IMR-90 (cell line): ENCODE results near the gene NEK9. TPM values are rescaled to one million over a fixed set of nuclear protein-coding genes. Genes with fewer than 3 reads are reported as not detected.

Experiments used
- ATAC-seq: fragments of 200-7000 bp; cut with Tn5 transposase; 2 replicates; pipeline ENCODE4 v1.9.1; 2020; ENCODE audit warnings: low read depth, mild to moderate bottlenecking, moderate library complexity
- BruUV-seq: library from RNA; stranded (reverse); fragments of 400-500 nt; replicated peaks from 2 replicates; lab custom pipeline; 2021; lab: Mats Ljungman, UMichigan
- CTCF ChIA-PET: fragments of 300-600 bp; formaldehyde crosslinking; extraction: SDS; loops from one replicate; lab custom pipeline; 2021; ENCODE audit warnings: antibody characterized with exemption; lab: Yijun Ruan, JAX
- POLR2A ChIA-PET: fragments of 300-600 bp; sonication (Branson Sonifier 250); formaldehyde crosslinking; loops from one replicate; lab custom pipeline; 2022; ENCODE audit warnings: antibody characterized with exemption; ENCODE audit not compliant: unreplicated experiment; lab: Charles Lee
- DNase-seq: peaks from one replicate; pipeline ENCODE4 v3.0.0; 2013
- H2AFZ ChIP-seq: replicated peaks from 2 replicates; pipeline ENCODE3; 2013; ENCODE audit warnings: low read length, mild to moderate bottlenecking; ENCODE audit not compliant: poor library complexity
- H2AK5ac ChIP-seq: 2 replicates; pipeline ENCODE4 v1.6.1; 2013; ENCODE audit warnings: low read depth, low read length, inconsistent platforms
- H2AK9ac ChIP-seq: replicated peaks from 2 replicates; pipeline ENCODE3; 2013; ENCODE audit warnings: mild to moderate bottlenecking, low read depth, low read length, moderate library complexity; ENCODE audit not compliant: poor library complexity
- H2BK120ac ChIP-seq: 2 replicates; pipeline ENCODE4 v1.6.1; 2013; ENCODE audit warnings: low read depth, low read length, inconsistent platforms
- H2BK15ac ChIP-seq: 3 replicates; pipeline ENCODE4 v1.6.1; 2013; ENCODE audit warnings: low read depth, low read length, inconsistent platforms
- H2BK20ac ChIP-seq: 2 replicates; pipeline ENCODE4 v1.6.1; 2013; ENCODE audit warnings: low read depth, mild to moderate bottlenecking, inconsistent platforms, low read length, moderate library complexity
- H2BK5ac ChIP-seq: 2 replicates; pipeline ENCODE4 v1.6.1; 2013; ENCODE audit warnings: mild to moderate bottlenecking, low read depth, low read length, inconsistent platforms; ENCODE audit not compliant: poor library complexity, severe bottlenecking
- H3K14ac ChIP-seq: replicated peaks from 2 replicates; pipeline ENCODE4 v1.6.1; 2013; ENCODE audit warnings: low read depth, low read length, inconsistent platforms
- H3K18ac ChIP-seq: 2 replicates; pipeline ENCODE4 v1.6.1; 2013; ENCODE audit warnings: low read depth, low read length, control low read depth
- H3K23ac ChIP-seq: 2 replicates; pipeline ENCODE4 v1.6.1; 2013; ENCODE audit warnings: low read depth, low read length, inconsistent platforms
- H3K27ac ChIP-seq: 2 replicates; pipeline ENCODE4 v1.5.1; 2013; ENCODE audit warnings: mild to moderate bottlenecking, control low read depth, low read length; ENCODE audit not compliant: insufficient read depth
- H3K27me3 ChIP-seq: 2 replicates; pipeline ENCODE4 v1.6.1; 2013; ENCODE audit warnings: low read length; ENCODE audit not compliant: control insufficient read depth, insufficient read depth
- H3K36me3 ChIP-seq: 2 replicates; pipeline ENCODE4 v1.6.1; 2013; ENCODE audit warnings: low read length, mixed read lengths; ENCODE audit not compliant: control insufficient read depth, insufficient read depth
- H3K4ac ChIP-seq: 2 replicates; pipeline ENCODE4 v1.6.1; 2013; ENCODE audit warnings: low read depth, low read length, inconsistent platforms
- H3K4me1 ChIP-seq: 2 replicates; pipeline ENCODE4 v1.6.1; 2013; ENCODE audit warnings: low read length, mixed read lengths; ENCODE audit not compliant: control insufficient read depth, insufficient read depth
- H3K4me2 ChIP-seq: 2 replicates; pipeline ENCODE4 v1.6.1; 2013; ENCODE audit warnings: low read depth, mild to moderate bottlenecking, control low read depth, low read length, moderate library complexity
- H3K4me3 ChIP-seq: 2 replicates; pipeline ENCODE4 v1.5.1; 2013; ENCODE audit warnings: low read depth, mild to moderate bottlenecking, control low read depth, low read length, moderate library complexity; ENCODE audit not compliant: insufficient read depth
- H3K56ac ChIP-seq: 2 replicates; pipeline ENCODE4 v1.6.1; 2013; ENCODE audit warnings: low read length, inconsistent platforms; ENCODE audit not compliant: insufficient read depth; ENCODE audit errors: extremely low read depth
- H3K79me1 ChIP-seq, 2 experiments: 2 replicates each; pipeline ENCODE4 v1.6.1; 2013; ENCODE audit warnings: low read length in 2 of 2, inconsistent platforms in 1 of 2, low read depth in 1 of 2
- H3K9ac ChIP-seq: 2 replicates; pipeline ENCODE4 v1.6.1; 2013; ENCODE audit warnings: low read depth, low read length, control low read depth
- H3K9me1 ChIP-seq: 2 replicates; pipeline ENCODE4 v1.6.1; 2013; ENCODE audit warnings: low read length, inconsistent platforms; ENCODE audit not compliant: insufficient read depth
- H3K9me3 ChIP-seq: 2 replicates; pipeline ENCODE4 v1.6.1; 2013; ENCODE audit warnings: low read length; ENCODE audit not compliant: control insufficient read depth, insufficient read depth
- H4K20me1 ChIP-seq: 2 replicates; pipeline ENCODE4 v1.6.1; 2013; ENCODE audit warnings: low read length, inconsistent platforms; ENCODE audit not compliant: insufficient read depth
- H4K5ac ChIP-seq: 2 replicates; pipeline ENCODE4 v1.6.1; 2013; ENCODE audit warnings: mild to moderate bottlenecking, low read depth, low read length, control low read depth
- H4K8ac ChIP-seq, 2 experiments: 2 replicates each; pipeline ENCODE4 v1.6.1; 2013; ENCODE audit warnings: low read depth in 2 of 2, low read length in 2 of 2, control low read depth in 1 of 2, inconsistent platforms in 1 of 2
- H4K91ac ChIP-seq: 2 replicates; pipeline ENCODE4 v1.6.1; 2013; ENCODE audit warnings: low read depth, low read length, inconsistent platforms; ENCODE audit not compliant: insufficient read depth
- BHLHE40 ChIP-seq: fragments of 150-350 bp; IDR thresholded peaks from 2 replicates; pipeline ENCODE4 v1.6.1; 2016; ENCODE audit warnings: mild to moderate bottlenecking, low read depth, low read length
- CEBPB ChIP-seq: IDR thresholded peaks from 2 replicates; pipeline ENCODE4 v1.6.1; 2012; ENCODE audit warnings: low read depth, low read length, improper control_type of control experiment
- CHD1 ChIP-seq: IDR thresholded peaks from 2 replicates; pipeline ENCODE4 v1.6.1; 2012; ENCODE audit warnings: low read depth, low read length, improper control_type of control experiment
- ELK1 ChIP-seq: fragments of 150-350 bp; IDR thresholded peaks from 2 replicates; pipeline ENCODE4 v1.6.1; 2016; ENCODE audit warnings: low read depth, mild to moderate bottlenecking, low read length, moderate library complexity, borderline replicate concordance
- FOS ChIP-seq: fragments of 150-350 bp; IDR thresholded peaks from 2 replicates; pipeline ENCODE4 v1.6.1; 2016; ENCODE audit warnings: low read depth, low read length
- MAFK ChIP-seq: IDR thresholded peaks from 2 replicates; pipeline ENCODE4 v1.6.1; 2012; ENCODE audit warnings: low read depth, low read length, improper control_type of control experiment
- MAZ ChIP-seq: IDR thresholded peaks from 2 replicates; pipeline ENCODE4 v1.6.1; 2012; ENCODE audit warnings: low read depth, mild to moderate bottlenecking, low read length, improper control_type of control experiment, moderate library complexity, borderline replicate concordance
- MXI1 ChIP-seq: IDR thresholded peaks from 2 replicates; pipeline ENCODE4 v1.6.1; 2012; ENCODE audit warnings: low read depth, mild to moderate bottlenecking, low read length, moderate library complexity, borderline replicate concordance
- NFE2L2 ChIP-seq: fragments of 150-350 bp; IDR thresholded peaks from 2 replicates; pipeline ENCODE4 v1.6.1; 2016; ENCODE audit warnings: low read depth, mild to moderate bottlenecking, low read length
- POLR2A ChIP-seq: IDR thresholded peaks from 2 replicates; pipeline ENCODE4 v1.6.1; 2012; ENCODE audit warnings: mild to moderate bottlenecking, low read depth, low read length
- RAD21 ChIP-seq: IDR thresholded peaks from 2 replicates; pipeline ENCODE4 v1.6.1; 2012; ENCODE audit warnings: low read length, improper control_type of control experiment
- RCOR1 ChIP-seq: IDR thresholded peaks from 2 replicates; pipeline ENCODE4 v1.6.1; 2012; ENCODE audit warnings: mild to moderate bottlenecking, low read length, improper control_type of control experiment; ENCODE audit not compliant: insufficient replicate concordance
- RFX5 ChIP-seq: IDR thresholded peaks from 2 replicates; pipeline ENCODE4 v1.8.0; 2012; ENCODE audit warnings: low read depth, mild to moderate bottlenecking, low read length, moderate library complexity
- SMC3 ChIP-seq: fragments of 150-350 bp; IDR thresholded peaks from 2 replicates; pipeline ENCODE4 v1.6.1; 2016; ENCODE audit warnings: low read depth, mild to moderate bottlenecking, antibody characterized with exemption, low read length, moderate library complexity
- USF2 ChIP-seq: fragments of 150-350 bp; IDR thresholded peaks from 2 replicates; pipeline ENCODE4 v1.6.1; 2017; ENCODE audit warnings: mild to moderate bottlenecking, antibody characterized with exemption, low read length, low read depth
- WGBS, 2 experiments: methylation state at CpG; one replicate each; pipeline versions ENCODE4 v1.1.5 to v1.1.7; 2013; ENCODE audit warnings: missing lambda C conversion rate in 2 of 2; ENCODE audit not compliant: insufficient read length in 1 of 2; ENCODE audit errors: extremely low coverage in 2 of 2; 5-methylcytosine and 5-hydroxymethylcytosine counted together
- dilution Hi-C: fragments of 300-500 bp; cut with HindIII; formaldehyde crosslinking; loops from one replicate; pipeline ENCODE4 v1.14.3; 2018; ENCODE audit warnings: low sequenced_read_pairs; ENCODE audit not compliant: unreplicated experiment
- in situ Hi-C: fragments of 300-500 bp; cut with MboI; formaldehyde crosslinking; loops from 3 replicates; pipeline ENCODE4 v1.14.3; 2019; ENCODE audit warnings: low sequenced_read_pairs, inconsistent platforms, mixed read lengths
- intact Hi-C: fragments of 100-400 bp; cut with micrococcal nuclease; formaldehyde crosslinking; loops from 2 replicates; pipeline ENCODE4 v1.10.0; 2022
- polyA plus RNA-seq, 3 experiments: library from polyadenylated mRNA; depleted of rRNA; stranded (reverse); fragments of >200 nt; gene quantifications; 2 replicates each; pipeline ENCODE4 v1.2.3, GENCODE V29; 2012; ENCODE audit warnings: low replicate concordance in 1 of 3
- total RNA-seq: library from RNA; depleted of rRNA; stranded (reverse); fragments of >200 nt; gene quantifications from 2 replicates; pipeline ENCODE4 v1.2.3, GENCODE V29; 2012

The NEK9 gene
- total and polyA plus RNA-seq, 2 of the 4 experiments (the other 2 are of a cell fraction) = 22.9 to 23.2 TPM

- TF ChIP-seq FOS (peak; percentile 41; the same call in 1 of the 2 replicates), SMC3 (no peak), POLR2A (no peak)
Observed at GRCh38 chr14:75063491-75064204, 63.2 kb downstream of the NEK9 start, which contains the start of gene ACYP1 (continued).

GRCh38 chr14:75063013-75063412, 63.8 kb downstream of the NEK9 start:
- peak overlapping the region; percentile 78; the same call in 1 of the 2 replicates for H3K4ac ChIP-seq
- WGBS, 2 experiments = 7% methylated on average over 2 of the region's 5 CpGs; no CpG with 5 or more reads in 1 of the 2 experiments
- no peak overlapping the region for H2BK20ac ChIP-seq
- no peak overlapping the region for H2BK15ac ChIP-seq
- peak overlapping the region; percentile 89 for H3K4me3 ChIP-seq
- H2BK5ac ChIP-seq = no peak overlapping the region
- no peak for DNase-seq
- H3K9me1 ChIP-seq = peaks cover 3% of the 10 kb centered on the region; the same call in 1 of the 2 replicates
- no peaks in the 10 kb centered on the region for H3K9me3 ChIP-seq
- no peaks in the 10 kb centered on the region for H4K20me1 ChIP-seq
- BruUV-seq = no TSS peak
- peak overlapping the region; percentile 46 for H2AK9ac ChIP-seq
- H4K91ac ChIP-seq = no peak overlapping the region
- ChIA-PET CTCF (no interaction called here), POLR2A (interaction anchor here (0.6 kb wide), 1 partner anchor 26 kb away, joined by 4 read pairs; no protein-coding TSS in a partner anchor)
- H3K56ac ChIP-seq = peak overlapping the region; percentile 64
- H3K27me3 ChIP-seq = no peaks in the 10 kb centered on the region
- H3K18ac ChIP-seq = no peak overlapping the region
- peak overlapping the region; percentile 93 for H2AFZ ChIP-seq
- peak overlapping the region; percentile 77; the same call in 1 of the 2 replicates for H3K14ac ChIP-seq
- H3K36me3 ChIP-seq = no peaks in the 10 kb centered on the region
- peaks cover 23 to 35% of the 10 kb centered on the region in 2 experiments for H3K79me1 ChIP-seq
- dilution Hi-C loops (no loop called here), in situ Hi-C loops (no loop called here), intact Hi-C loops (no loop called here)
- no peak overlapping the region for H3K27ac ChIP-seq
- no peak for ATAC-seq
- H2BK120ac ChIP-seq = no peak overlapping the region
- H3K9ac ChIP-seq = peak overlapping the region; percentile 83
- H3K4me1 ChIP-seq = peaks cover 4% of the 10 kb centered on the region; the same call in 1 of the 2 replicates
- H3K4me2 ChIP-seq = peak overlapping the region; percentile 87
- peak overlapping the region; percentile 66 to 83; a peak in 3 of 4 replicates for H4K8ac ChIP-seq
- peak overlapping the region; percentile 18; the same call in 1 of the 2 replicates for H2AK5ac ChIP-seq
- H3K23ac ChIP-seq = peak overlapping the region; percentile 30
- H4K5ac ChIP-seq = peak overlapping the region; percentile 57; the same call in 1 of the 2 replicates
- TF ChIP-seq ELK1 (no peak), FOS (no peak), MAFK (no peak), BHLHE40 (no peak), POLR2A (no peak), USF2 (no peak), MXI1 (no peak), RCOR1 (no peak), NFE2L2 (no peak), MAZ (no peak), RFX5 (no peak), CEBPB (no peak), CHD1 (no peak), RAD21 (no peak)
